Central memory CD8-positive, alpha-beta T cell (primary cell): ENCODE results near the gene KCNMB2.

Source experiments
- ATAC-seq: fragments of 150-1000 bp; cut with Tn5 transposase; replicated peaks from 2 replicates; pipeline ENCODE4 v1.10.0; 2022; ENCODE audit warnings: mild to moderate bottlenecking, moderate FRiP score, moderate number of reproducible peaks; ENCODE audit not compliant: poor library complexity, severe bottlenecking; ENCODE audit errors: extremely low read depth
- DNase-seq, 2 donors: peaks; one replicate each; pipeline ENCODE4 v3.0.0; 2021; ENCODE audit warnings: low spot score in 2 of 2
- H3K27ac Mint-ChIP-seq: one replicate; pipeline ENCODE4 v1.8.0; 2022; ENCODE audit warnings: low read depth, mild to moderate bottlenecking, moderate library complexity, mixed read lengths
- H3K27me3 Mint-ChIP-seq: one replicate; pipeline ENCODE4 v1.8.0; 2022; ENCODE audit warnings: mixed read lengths
- H3K36me3 Mint-ChIP-seq: one replicate; pipeline ENCODE4 v1.8.0; 2022; ENCODE audit warnings: mild to moderate bottlenecking, moderate library complexity, mixed read lengths; ENCODE audit not compliant: insufficient read depth
- H3K4me1 Mint-ChIP-seq: one replicate; pipeline ENCODE4 v1.8.0; 2022; ENCODE audit warnings: mixed read lengths
- H3K4me3 Mint-ChIP-seq: one replicate; pipeline ENCODE4 v1.8.0; 2022; ENCODE audit warnings: mild to moderate bottlenecking, moderate library complexity, mixed read lengths
- H3K9me3 Mint-ChIP-seq: one replicate; pipeline ENCODE4 v1.8.0; 2022; ENCODE audit warnings: mixed read lengths

Gene KCNMB2

GRCh38 chr3:178806651-178807050 is 270.4 kb downstream of the KCNMB2 start:
- ATAC-seq (no peak), DNase-seq (no peak)
- Mint-ChIP-seq H3K9me3 (no peaks in the 10 kb centered on the region), H3K4me1 (no peaks in the 10 kb centered on the region), H3K36me3 (no peaks in the 10 kb centered on the region), H3K4me3 (no peak overlapping the region), H3K27ac (no peak overlapping the region), H3K27me3 (no peaks in the 10 kb centered on the region)

DNA sequence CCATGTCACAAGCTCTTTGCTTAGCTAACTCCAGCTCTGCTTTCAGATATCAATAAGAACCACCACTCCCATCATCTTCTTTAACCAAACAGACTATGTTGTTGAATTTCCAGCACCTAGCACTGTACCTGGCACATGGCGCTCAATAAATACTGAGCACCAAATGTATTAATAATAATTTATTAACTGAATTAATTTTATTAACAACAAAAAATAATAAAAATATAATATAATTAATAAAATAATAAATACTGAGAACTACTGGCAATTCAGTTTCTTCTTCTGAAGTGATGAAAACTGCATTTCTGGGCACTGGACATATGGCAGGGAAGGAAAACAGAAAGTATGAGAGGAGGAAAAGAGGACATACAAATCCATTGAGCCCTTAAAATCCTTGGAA is 271.5 kb downstream of the KCNMB2 start:
- H3K4me3 Mint-ChIP-seq: no peak overlapping the region
- DNase-seq (no peak), ATAC-seq (no peak)
- peaks cover 5% of the 10 kb centered on the region for H3K9me3 Mint-ChIP-seq
- H3K36me3 Mint-ChIP-seq: no peaks in the 10 kb centered on the region
- no peak overlapping the region for H3K27ac Mint-ChIP-seq
- no peaks in the 10 kb centered on the region for H3K4me1 Mint-ChIP-seq
- no peaks in the 10 kb centered on the region for H3K27me3 Mint-ChIP-seq

DNA sequence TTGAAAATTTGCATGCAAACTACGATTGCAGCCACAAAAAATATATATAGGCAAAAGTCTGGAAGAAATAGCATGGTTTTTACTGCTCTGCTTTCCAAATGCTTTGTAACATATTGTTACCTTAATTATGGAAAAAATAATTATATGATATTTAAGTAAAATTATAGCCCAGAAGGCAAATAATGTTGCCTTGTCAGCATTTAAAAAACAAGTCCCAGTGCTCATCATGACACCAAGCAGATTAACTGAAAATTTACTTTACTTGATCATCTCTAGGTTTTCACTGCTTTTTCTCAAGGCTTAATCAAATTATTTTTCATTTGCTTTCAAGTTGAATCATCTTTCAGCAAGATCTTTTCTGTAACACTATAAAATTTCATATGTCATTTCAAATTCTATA is 272.5 kb downstream of the KCNMB2 start:
- no peak for DNase-seq
- ATAC-seq: no peak
- Mint-ChIP-seq H3K36me3 (no peaks in the 10 kb centered on the region), H3K27ac (no peak overlapping the region), H3K4me1 (no peaks in the 10 kb centered on the region), H3K27me3 (no peaks in the 10 kb centered on the region), H3K9me3 (peaks cover 7% of the 10 kb centered on the region), H3K4me3 (no peak overlapping the region)

GRCh38 chr3:178810181-178810580 is 273.9 kb downstream of the KCNMB2 start:
- H3K9me3 Mint-ChIP-seq: peaks cover 11% of the 10 kb centered on the region
- ATAC-seq: no peak
- no peaks in the 10 kb centered on the region for H3K4me1 Mint-ChIP-seq
- DNase-seq: no peak
- no peak overlapping the region for H3K27ac Mint-ChIP-seq
- H3K4me3 Mint-ChIP-seq: no peak overlapping the region
- H3K36me3 Mint-ChIP-seq: no peaks in the 10 kb centered on the region
- H3K27me3 Mint-ChIP-seq: no peaks in the 10 kb centered on the region

- no peak for ATAC-seq
- Mint-ChIP-seq H3K27ac (no peak overlapping the region), H3K4me3 (no peak overlapping the region), H3K36me3 (peaks cover 1% of the 10 kb centered on the region), H3K27me3 (peaks cover 14% of the 10 kb centered on the region), H3K9me3 (peaks cover 7% of the 10 kb centered on the region), H3K4me1 (no peaks in the 10 kb centered on the region)
- no peak for DNase-seq
These were observed 286.5 kb downstream of the KCNMB2 start for GRCh38 chr3:178822722-178823121.

DNA sequence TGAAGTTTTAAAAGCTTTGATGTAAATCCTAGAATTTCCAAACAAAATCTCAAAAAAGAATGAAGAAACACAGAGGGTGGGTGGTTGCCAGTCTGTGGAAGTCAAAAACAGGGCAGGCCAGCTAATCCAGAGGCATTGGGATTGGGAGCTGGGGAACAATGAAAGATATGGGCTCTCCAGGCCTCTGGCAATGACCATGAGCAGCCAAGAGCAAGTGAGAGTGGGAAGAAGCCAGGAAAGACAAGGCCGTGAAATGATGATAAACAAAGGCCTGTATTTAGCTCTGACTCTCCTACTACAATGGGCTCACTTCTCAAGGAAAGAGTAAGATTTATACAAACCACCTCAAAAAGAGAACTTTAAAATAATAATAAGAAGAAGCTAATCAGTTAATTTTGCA is 286.9 kb downstream of the KCNMB2 start:
- H3K27ac Mint-ChIP-seq: no peak overlapping the region
- H3K4me3 Mint-ChIP-seq: no peak overlapping the region
- peaks cover 11% of the 10 kb centered on the region for H3K27me3 Mint-ChIP-seq

GRCh38 chr3:178823591-178824246 is 287.5 kb downstream of the KCNMB2 start:
- H3K9me3 Mint-ChIP-seq: peaks cover 3% of the 10 kb centered on the region
- DNase-seq (no peak), ATAC-seq (no peak)
- H3K27me3 Mint-ChIP-seq: peaks cover 5% of the 10 kb centered on the region
- H3K27ac Mint-ChIP-seq: no peak overlapping the region
- H3K4me3 Mint-ChIP-seq: no peak overlapping the region
- H3K4me1 Mint-ChIP-seq: no peaks in the 10 kb centered on the region
- H3K36me3 Mint-ChIP-seq: peaks cover 1% of the 10 kb centered on the region

More for the DNA sequence above, 286.9 kb downstream of the KCNMB2 start:
- DNase-seq: no peak
- ATAC-seq: no peak
- Mint-ChIP-seq H3K4me1 (no peaks in the 10 kb centered on the region), H3K9me3 (peaks cover 7% of the 10 kb centered on the region), H3K36me3 (peaks cover 1% of the 10 kb centered on the region)

DNA sequence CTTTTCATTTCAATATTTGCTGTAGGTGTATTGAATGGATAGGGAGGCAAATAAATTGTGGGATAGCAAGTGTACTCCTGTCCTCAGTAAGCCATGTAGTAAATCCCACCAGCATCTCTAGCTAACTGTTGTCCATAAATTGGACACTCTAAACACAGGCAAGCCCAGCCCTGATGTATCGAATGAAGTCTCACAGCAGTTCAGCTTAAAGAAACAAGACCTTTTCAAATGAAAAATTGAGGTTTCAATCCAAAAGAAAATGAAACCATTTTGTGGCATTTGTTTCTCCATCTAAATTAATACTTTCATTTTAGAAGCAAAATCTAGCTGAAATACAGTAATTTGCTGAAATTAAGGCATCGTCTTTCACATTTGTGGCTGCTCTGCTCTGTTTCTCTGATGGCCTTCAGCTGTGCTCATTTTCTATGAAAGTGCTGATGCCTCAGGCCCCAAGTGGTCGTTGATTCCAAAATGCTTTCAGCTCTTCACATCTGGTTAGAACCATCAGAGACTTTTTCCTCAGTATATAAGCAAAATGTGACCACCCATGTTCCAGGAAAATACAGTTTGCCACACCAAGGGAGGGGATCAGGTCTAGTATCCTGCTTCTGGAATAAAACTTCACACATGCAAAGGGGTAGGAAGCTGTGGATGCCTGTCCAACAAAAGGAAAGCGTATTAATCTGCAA is 290.3 kb downstream of the KCNMB2 start:
- Mint-ChIP-seq H3K4me1 (no peaks in the 10 kb centered on the region), H3K27me3 (no peaks in the 10 kb centered on the region), H3K36me3 (peaks cover 3% of the 10 kb centered on the region), H3K9me3 (no peaks in the 10 kb centered on the region), H3K4me3 (no peak overlapping the region), H3K27ac (no peak overlapping the region)
- ATAC-seq: no peak
- no peak for DNase-seq

- H3K4me1 Mint-ChIP-seq: no peaks in the 10 kb centered on the region
- H3K36me3 Mint-ChIP-seq: peaks cover 3% of the 10 kb centered on the region
- no peak for ATAC-seq
- H3K27me3 Mint-ChIP-seq: no peaks in the 10 kb centered on the region
- H3K9me3 Mint-ChIP-seq: no peaks in the 10 kb centered on the region
- no peak overlapping the region for H3K27ac Mint-ChIP-seq
- no peak overlapping the region for H3K4me3 Mint-ChIP-seq
- no peak for DNase-seq
These were observed 291.1 kb downstream of the KCNMB2 start for GRCh38 chr3:178827285-178827856.

GRCh38 chr3:178833695-178834094 is 297.5 kb downstream of the KCNMB2 start:
- Mint-ChIP-seq H3K4me3 (no peak overlapping the region), H3K27ac (no peak overlapping the region)

DNA sequence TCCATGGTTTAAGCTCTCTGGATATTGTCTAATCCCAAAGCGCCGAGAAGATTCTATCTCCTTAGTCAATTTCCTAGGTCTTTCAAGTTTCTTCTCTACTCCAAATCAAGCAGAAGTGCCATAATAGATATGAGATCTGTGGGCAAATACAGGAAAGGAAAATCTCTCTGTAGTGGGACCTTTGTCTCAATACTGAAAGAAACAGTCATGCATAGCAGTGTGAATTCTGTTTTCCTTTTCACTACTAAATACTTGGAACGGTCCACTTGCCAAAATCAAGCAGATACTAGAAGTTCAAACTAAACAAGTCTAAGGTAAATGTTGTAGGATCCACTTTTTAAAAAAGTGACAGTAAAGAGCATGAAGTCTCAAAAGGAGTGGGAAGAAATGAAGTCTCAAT is 298.8 kb downstream of the KCNMB2 start:
- no peaks in the 10 kb centered on the region for H3K4me1 Mint-ChIP-seq
- H3K36me3 Mint-ChIP-seq: peaks cover 2% of the 10 kb centered on the region
- H3K9me3 Mint-ChIP-seq: no peaks in the 10 kb centered on the region
- H3K27ac Mint-ChIP-seq: no peak overlapping the region
- H3K4me3 Mint-ChIP-seq: no peak overlapping the region
- H3K27me3 Mint-ChIP-seq: no peaks in the 10 kb centered on the region
- DNase-seq (no peak), ATAC-seq (no peak)

More at GRCh38 chr3:178833695-178834094, 297.5 kb downstream of the KCNMB2 start:
- no peak for ATAC-seq
- no peaks in the 10 kb centered on the region for H3K9me3 Mint-ChIP-seq
- H3K36me3 Mint-ChIP-seq: peaks cover 3% of the 10 kb centered on the region
- no peaks in the 10 kb centered on the region for H3K4me1 Mint-ChIP-seq
- H3K27me3 Mint-ChIP-seq: no peaks in the 10 kb centered on the region
- DNase-seq: no peak

DNA sequence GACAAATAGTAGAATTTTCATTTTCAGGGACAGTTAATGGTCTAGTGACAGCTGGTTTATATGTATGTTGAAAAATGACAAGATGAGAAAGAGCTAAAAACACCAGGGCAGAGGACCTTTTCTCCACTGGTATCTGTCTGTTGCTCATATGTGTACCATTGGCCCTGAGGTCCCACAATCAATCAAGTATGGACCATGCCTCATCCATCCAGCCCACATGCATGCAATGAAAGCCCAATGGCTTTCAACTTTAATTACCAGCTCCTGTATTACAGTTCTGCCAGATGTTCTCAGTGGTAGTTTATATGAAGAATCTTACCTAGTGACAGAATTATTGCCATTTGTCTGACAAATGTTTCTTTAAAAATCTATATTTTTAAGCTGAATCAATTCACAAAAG is 301.3 kb downstream of the KCNMB2 start:
- Mint-ChIP-seq H3K4me1 (no peaks in the 10 kb centered on the region), H3K4me3 (no peak overlapping the region), H3K27ac (no peak overlapping the region), H3K9me3 (no peaks in the 10 kb centered on the region), H3K27me3 (no peaks in the 10 kb centered on the region), H3K36me3 (peaks cover 2% of the 10 kb centered on the region)
- no peak for ATAC-seq
- no peak for DNase-seq

- no peaks in the 10 kb centered on the region for H3K4me1 Mint-ChIP-seq
- H3K9me3 Mint-ChIP-seq: no peaks in the 10 kb centered on the region
- no peak overlapping the region for H3K4me3 Mint-ChIP-seq
- no peak for ATAC-seq
- H3K36me3 Mint-ChIP-seq: peaks cover 2% of the 10 kb centered on the region
- no peak overlapping the region for H3K27ac Mint-ChIP-seq
- H3K27me3 Mint-ChIP-seq: no peaks in the 10 kb centered on the region
- no peak for DNase-seq
These were observed 304.4 kb downstream of the KCNMB2 start for GRCh38 chr3:178840586-178840985.
